ENCODE data around the gene PCARE. TPM values are rescaled to one million over a fixed set of nuclear protein-coding genes. Genes with fewer than 3 reads are reported as not detected.
"Not testable (repeated sequence)": the region's sequence is repeated elsewhere in the genome, so short reads cannot be mapped to it uniquely, and the experiment has no call there.

Gene PCARE
- total and polyA plus RNA-seq, 9 donors: 0.09 to 0.53 (median 0.22) TPM

- Histone ChIP-seq H3K9me3 (replicated peaks; ENCODE audit: control insufficient read depth, low read depth, low read length) (no peaks in the 10 kb centered on the region), H3K36me3 (ENCODE audit: control insufficient read depth, insufficient read depth, low read length) (no peaks in the 10 kb centered on the region), H3K4me3 (ENCODE audit: low read length) (no peak overlapping the region), H3K27me3 (ENCODE audit: control insufficient read depth, insufficient read depth, low read length) (no peaks in the 10 kb centered on the region), H3K27ac (ENCODE audit: low read length) (no peak overlapping the region), H3K4me1 (ENCODE audit: control insufficient read depth, insufficient read depth, low read length) (no peaks in the 10 kb centered on the region)
- no peak for DNase-seq
- 90% methylated on average over 1 of the region's 1 CpG for WGBS (ENCODE audit: insufficient coverage)
Observed at GRCh38 chr2:29100564-29100963, 26.2 kb upstream of the PCARE start.

GRCh38 chr2:29097569-29097968, 23.2 kb upstream of the PCARE start:
- H3K27ac ChIP-seq (ENCODE audit: low read length): no peak overlapping the region
- no peaks in the 10 kb centered on the region for H3K27me3 ChIP-seq (ENCODE audit: control insufficient read depth, insufficient read depth, low read length)
- H3K36me3 ChIP-seq (ENCODE audit: control insufficient read depth, insufficient read depth, low read length): no peaks in the 10 kb centered on the region
- no peaks in the 10 kb centered on the region for H3K9me3 ChIP-seq (replicated peaks; ENCODE audit: control insufficient read depth, low read depth, low read length)
- WGBS (ENCODE audit: insufficient coverage): no CpG with 5 or more reads among the region's 6 CpGs
- H3K4me3 ChIP-seq (ENCODE audit: low read length): no peak overlapping the region
- DNase-seq: no peak
- no peaks in the 10 kb centered on the region for H3K4me1 ChIP-seq (ENCODE audit: control insufficient read depth, insufficient read depth, low read length)

- no peak overlapping the region for H3K27ac ChIP-seq (ENCODE audit: low read length)
- no peaks in the 10 kb centered on the region for H3K36me3 ChIP-seq (ENCODE audit: control insufficient read depth, insufficient read depth, low read length)
- H3K4me3 ChIP-seq (ENCODE audit: low read length): no peak overlapping the region
- DNase-seq: no peak
- WGBS (ENCODE audit: insufficient coverage): 97% methylated on average over 4 of the region's 8 CpGs
- H3K27me3 ChIP-seq (ENCODE audit: control insufficient read depth, insufficient read depth, low read length): no peaks in the 10 kb centered on the region
- no peaks in the 10 kb centered on the region for H3K9me3 ChIP-seq (replicated peaks; ENCODE audit: control insufficient read depth, low read depth, low read length)
- H3K4me1 ChIP-seq (ENCODE audit: control insufficient read depth, insufficient read depth, low read length): no peaks in the 10 kb centered on the region
Observed at GRCh38 chr2:29096969-29097368, 22.6 kb upstream of the PCARE start.

DNA sequence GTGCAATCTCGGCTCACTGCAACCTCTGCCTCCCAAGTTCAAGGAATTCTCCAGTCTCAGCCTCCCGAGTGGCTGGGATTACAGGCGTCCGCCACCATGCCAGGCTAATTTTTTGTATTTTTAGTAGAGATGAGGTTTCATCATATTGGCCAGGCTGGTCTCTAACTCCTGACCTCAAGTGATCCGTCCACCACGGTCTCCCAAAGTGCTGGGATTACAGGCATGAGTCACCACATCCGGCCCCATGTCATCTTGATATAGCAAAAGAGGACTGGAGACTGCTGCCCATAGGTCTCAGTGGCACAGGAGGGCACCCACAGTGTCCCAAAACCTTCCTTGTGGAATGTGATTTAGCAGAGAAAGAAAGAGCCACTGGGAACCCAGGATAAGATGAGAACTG, 16.0 kb upstream of the PCARE start:
- not testable (repeated sequence) for H3K9me3 ChIP-seq (replicated peaks; ENCODE audit: control insufficient read depth, low read depth, low read length); DNase-seq; H3K27ac ChIP-seq (ENCODE audit: low read length); H3K4me1 ChIP-seq (ENCODE audit: control insufficient read depth, insufficient read depth, low read length); H3K27me3 ChIP-seq (ENCODE audit: control insufficient read depth, insufficient read depth, low read length); H3K36me3 ChIP-seq (ENCODE audit: control insufficient read depth, insufficient read depth, low read length); H3K4me3 ChIP-seq (ENCODE audit: low read length)
- WGBS (ENCODE audit: insufficient coverage): 84% methylated on average over 6 of the region's 7 CpGs

GRCh38 chr2:29084554-29084953, 10.2 kb upstream of the PCARE start:
- no peaks in the 10 kb centered on the region for H3K27me3 ChIP-seq (ENCODE audit: control insufficient read depth, insufficient read depth, low read length)
- no peak overlapping the region for H3K27ac ChIP-seq (ENCODE audit: low read length)
- WGBS (ENCODE audit: insufficient coverage): no CpG with 5 or more reads among the region's 1 CpG

GRCh38 chr2:29082804-29083495, 8.6 kb upstream of the PCARE start:
- WGBS (ENCODE audit: insufficient coverage): 88% methylated on average over 4 of the region's 5 CpGs

More at GRCh38 chr2:29084554-29084953, 10.2 kb upstream of the PCARE start:
- no peaks in the 10 kb centered on the region for H3K36me3 ChIP-seq (ENCODE audit: control insufficient read depth, insufficient read depth, low read length)
- H3K9me3 ChIP-seq (replicated peaks; ENCODE audit: control insufficient read depth, low read depth, low read length): peaks cover 11% of the 10 kb centered on the region
- no peak for DNase-seq
- H3K4me3 ChIP-seq (ENCODE audit: low read length): no peak overlapping the region
- H3K4me1 ChIP-seq (ENCODE audit: control insufficient read depth, insufficient read depth, low read length): no peaks in the 10 kb centered on the region

DNA sequence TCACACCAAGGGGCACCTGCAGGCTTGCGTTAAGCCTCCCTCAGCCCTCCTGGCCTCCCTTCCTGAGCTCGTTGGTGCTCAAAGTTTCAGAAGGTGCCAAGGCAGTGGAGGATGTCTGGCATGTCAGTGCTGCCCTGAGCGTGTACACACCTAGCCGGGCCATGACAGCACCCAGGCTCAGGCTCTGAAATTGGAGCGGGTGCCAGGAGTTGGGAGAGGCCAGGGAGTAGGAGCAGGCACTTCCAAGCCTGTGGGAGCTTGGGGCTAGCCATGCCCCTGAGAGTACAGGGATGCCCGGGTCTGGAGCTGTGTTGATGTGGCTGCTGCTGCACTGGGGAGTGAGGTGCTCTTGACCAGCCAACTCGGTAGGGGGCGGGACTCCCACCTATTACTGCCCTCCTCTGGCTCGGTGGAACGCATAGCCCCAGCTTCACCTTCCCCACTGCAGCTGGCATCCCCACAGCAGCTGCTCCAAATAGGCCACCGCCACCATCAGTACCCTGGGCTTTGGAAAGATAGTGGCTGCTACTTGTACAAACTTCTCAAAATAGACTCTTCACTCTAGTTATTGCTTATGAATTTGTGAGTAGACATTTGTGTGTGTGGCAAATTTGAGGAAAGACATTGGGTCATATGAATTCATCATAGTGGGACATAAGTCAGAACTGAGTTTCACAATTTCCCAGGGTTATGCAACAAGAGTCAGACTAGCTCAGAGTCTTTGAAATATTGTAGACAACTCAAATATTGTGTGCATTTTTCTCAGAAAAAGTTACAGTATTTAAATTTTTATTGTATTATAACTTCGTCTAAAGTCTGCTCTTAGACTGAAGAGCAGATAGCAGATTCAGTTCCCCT, 6.8 kb upstream of the PCARE start:
- Histone ChIP-seq H3K4me1 (ENCODE audit: control insufficient read depth, insufficient read depth, low read length) (no peaks in the 10 kb centered on the region), H3K27ac (ENCODE audit: low read length) (no peak overlapping the region)
- 84% methylated on average over 6 of the region's 12 CpGs for WGBS (ENCODE audit: insufficient coverage)

More at GRCh38 chr2:29082804-29083495, 8.6 kb upstream of the PCARE start:
- no peak for DNase-seq
- peaks cover 16% of the 10 kb centered on the region for H3K9me3 ChIP-seq (replicated peaks; ENCODE audit: control insufficient read depth, low read depth, low read length)
- no peaks in the 10 kb centered on the region for H3K36me3 ChIP-seq (ENCODE audit: control insufficient read depth, insufficient read depth, low read length)
- H3K4me3 ChIP-seq (ENCODE audit: low read length): no peak overlapping the region
- H3K27ac ChIP-seq (ENCODE audit: low read length): no peak overlapping the region
- no peaks in the 10 kb centered on the region for H3K27me3 ChIP-seq (ENCODE audit: control insufficient read depth, insufficient read depth, low read length)
- no peaks in the 10 kb centered on the region for H3K4me1 ChIP-seq (ENCODE audit: control insufficient read depth, insufficient read depth, low read length)

GRCh38 chr2:29079887-29080286, 5.6 kb upstream of the PCARE start:
- no peak overlapping the region for H3K27ac ChIP-seq (ENCODE audit: low read length)
- H3K4me3 ChIP-seq (ENCODE audit: low read length): no peak overlapping the region
- H3K9me3 ChIP-seq (replicated peaks; ENCODE audit: control insufficient read depth, low read depth, low read length): peaks cover 16% of the 10 kb centered on the region
- no peak for DNase-seq
- no peaks in the 10 kb centered on the region for H3K27me3 ChIP-seq (ENCODE audit: control insufficient read depth, insufficient read depth, low read length)
- no peaks in the 10 kb centered on the region for H3K36me3 ChIP-seq (ENCODE audit: control insufficient read depth, insufficient read depth, low read length)
- peaks cover 3% of the 10 kb centered on the region for H3K4me1 ChIP-seq (ENCODE audit: control insufficient read depth, insufficient read depth, low read length)
- 95% methylated on average over 7 of the region's 7 CpGs for WGBS (ENCODE audit: insufficient coverage)

More for the DNA sequence above, 6.8 kb upstream of the PCARE start:
- no peaks in the 10 kb centered on the region for H3K36me3 ChIP-seq (ENCODE audit: control insufficient read depth, insufficient read depth, low read length)
- H3K27me3 ChIP-seq (ENCODE audit: control insufficient read depth, insufficient read depth, low read length): no peaks in the 10 kb centered on the region
- no peak overlapping the region for H3K4me3 ChIP-seq (ENCODE audit: low read length)
- peaks cover 16% of the 10 kb centered on the region for H3K9me3 ChIP-seq (replicated peaks; ENCODE audit: control insufficient read depth, low read depth, low read length)
- no peak for DNase-seq

DNA sequence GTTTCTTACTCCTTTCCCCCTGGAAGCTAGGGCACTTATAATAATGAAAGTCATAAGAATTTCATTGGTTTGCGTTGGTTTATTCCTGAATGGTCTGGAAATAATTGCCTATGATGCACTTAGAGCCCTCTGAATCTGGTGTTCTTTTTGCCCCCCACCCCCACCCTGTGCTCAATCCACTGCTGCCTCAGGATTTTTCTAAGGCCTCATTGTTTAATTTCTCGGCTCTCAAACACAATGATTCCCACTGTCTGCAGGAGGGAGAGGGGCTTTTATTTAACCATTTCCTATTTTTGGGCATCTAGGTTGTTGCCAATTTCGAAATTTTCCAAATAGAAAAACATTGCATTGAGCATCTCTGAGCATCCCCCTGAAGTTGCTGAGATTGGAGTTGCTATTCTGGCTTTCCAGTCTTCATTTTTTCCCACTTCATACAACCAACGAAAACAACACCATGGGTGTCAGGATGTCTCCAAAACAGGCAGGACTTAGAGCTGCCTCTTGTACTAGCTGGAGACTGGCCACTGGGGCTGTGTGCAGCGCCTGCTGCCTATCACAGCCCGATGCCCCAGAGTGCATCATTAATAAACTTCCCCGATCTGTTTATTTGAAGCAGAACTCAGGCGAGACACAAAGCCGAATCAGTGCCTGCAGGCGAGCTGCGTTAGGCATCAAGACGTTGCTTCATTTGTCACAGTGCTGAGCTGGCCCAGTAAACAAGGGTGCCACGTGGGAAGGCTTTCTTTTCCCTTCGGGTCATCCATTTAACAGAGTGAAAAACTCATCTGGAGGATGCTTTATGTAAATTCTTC, 1.8 kb upstream of the PCARE start:
- WGBS (ENCODE audit: insufficient coverage): 55% methylated on average over 8 of the region's 14 CpGs
- no peak overlapping the region for H3K27ac ChIP-seq (ENCODE audit: low read length)

DNA sequence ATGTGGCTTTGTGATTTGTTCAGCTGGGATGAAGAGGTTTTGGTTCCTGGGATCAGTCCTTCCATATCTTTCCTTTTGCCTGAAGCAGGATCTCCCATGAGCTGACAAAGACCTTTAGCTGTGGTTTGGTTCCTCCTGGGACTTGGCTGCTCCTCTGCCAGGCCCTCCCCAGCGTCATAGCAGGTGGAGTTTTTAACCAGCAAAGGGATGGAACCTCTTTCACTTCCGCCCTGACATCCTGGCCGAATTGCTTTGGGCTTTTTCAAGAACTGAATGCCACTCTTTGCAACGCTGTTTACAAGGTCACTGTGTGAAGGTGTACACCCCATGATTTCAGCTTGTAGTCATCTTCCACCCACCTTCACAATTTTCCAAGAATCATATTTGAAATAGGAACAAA, 390 bp downstream of the PCARE start:
- H3K27ac ChIP-seq (ENCODE audit: low read length): no peak overlapping the region
- WGBS (ENCODE audit: insufficient coverage): 47% methylated on average over 3 of the region's 4 CpGs
- no peaks in the 10 kb centered on the region for H3K27me3 ChIP-seq (ENCODE audit: control insufficient read depth, insufficient read depth, low read length)
- no peak for DNase-seq
- no peaks in the 10 kb centered on the region for H3K36me3 ChIP-seq (ENCODE audit: control insufficient read depth, insufficient read depth, low read length)
- peaks cover 30% of the 10 kb centered on the region for H3K4me1 ChIP-seq (ENCODE audit: control insufficient read depth, insufficient read depth, low read length)
- H3K4me3 ChIP-seq (ENCODE audit: low read length): no peak overlapping the region
- H3K9me3 ChIP-seq (replicated peaks; ENCODE audit: control insufficient read depth, low read depth, low read length): no peaks in the 10 kb centered on the region

More for the DNA sequence above, 1.8 kb upstream of the PCARE start:
- Histone ChIP-seq H3K4me1 (ENCODE audit: control insufficient read depth, insufficient read depth, low read length) (peaks cover 29% of the 10 kb centered on the region), H3K27me3 (ENCODE audit: control insufficient read depth, insufficient read depth, low read length) (no peaks in the 10 kb centered on the region), H3K36me3 (ENCODE audit: control insufficient read depth, insufficient read depth, low read length) (no peaks in the 10 kb centered on the region), H3K9me3 (replicated peaks; ENCODE audit: control insufficient read depth, low read depth, low read length) (peaks cover 16% of the 10 kb centered on the region), H3K4me3 (ENCODE audit: low read length) (no peak overlapping the region)
- DNase-seq: no peak

Data from muscle of leg (tissue), 11 donors.